Stimulated activated CD8-positive, alpha-beta memory T cell treated with anti-CD3 and anti-CD28 coated beads, Interleukin-4, amount 100 ng/mL, for 4 hours (primary cell): ENCODE measurements around the gene IL1RAP.

Experiments
- DNase-seq, 2 donors: peaks; one replicate each; pipeline ENCODE4 v3.0.0-alpha.2; 2020; ENCODE audit warnings: low read depth in 2 of 2, low spot score in 1 of 2

Gene IL1RAP

GRCh38 chr3:190706582-190706981, 192.7 kb downstream of the IL1RAP start:
- no peak for DNase-seq
